Type B pancreatic cell (in vitro differentiated cells): ENCODE results near the gene SETD1A. TPM values are rescaled to one million over a fixed set of nuclear protein-coding genes. Genes with fewer than 3 reads are reported as not detected.
A peak's percentile ranks its signal among the peaks of the same experiment; 100 is the strongest.

ENCODE experiments used
- DNase-seq: peaks from one replicate; pipeline ENCODE4 v3.0.0; 2021; ENCODE audit warnings: mixed read lengths; ENCODE audit not compliant: unreplicated experiment; ENCODE audit errors: extremely low spot score
- H3K27ac Mint-ChIP-seq: 2 replicates; pipeline ENCODE4 v1.8.0; 2021; ENCODE audit warnings: mild to moderate bottlenecking, mixed read lengths
- H3K27me3 Mint-ChIP-seq: 2 replicates; pipeline ENCODE4 v1.8.0; 2021; ENCODE audit warnings: mixed read lengths
- H3K36me3 Mint-ChIP-seq: 2 replicates; pipeline ENCODE4 v1.8.0; 2021; ENCODE audit warnings: mixed read lengths
- H3K4me1 Mint-ChIP-seq: one replicate; pipeline ENCODE4 v1.8.0; 2021; ENCODE audit warnings: mixed read lengths; ENCODE audit not compliant: unreplicated experiment
- H3K4me3 Mint-ChIP-seq: 2 replicates; pipeline ENCODE4 v1.8.0; 2021; ENCODE audit warnings: mild to moderate bottlenecking, mixed read lengths
- H3K9me3 Mint-ChIP-seq: 2 replicates; pipeline ENCODE4 v1.8.0; 2021; ENCODE audit warnings: mixed read lengths
- total RNA-seq: library from RNA; stranded (reverse); gene quantifications from 2 replicates; pipeline ENCODE4 v1.2.1, GENCODE V29; 2021; ENCODE audit warnings: low replicate concordance
- TF ChIP-seq, protein P1 (sequence below): fragments of 200-600 bp; sonication (generic); conservative IDR thresholded peaks from 2 replicates; pipeline ENCODE4 v1.5.0; 2021; ENCODE audit warnings: antibody characterized with exemption, mild to moderate bottlenecking

Gene SETD1A
- total RNA-seq, 1 donor from 2014 or later: 25.0 TPM

DNA sequence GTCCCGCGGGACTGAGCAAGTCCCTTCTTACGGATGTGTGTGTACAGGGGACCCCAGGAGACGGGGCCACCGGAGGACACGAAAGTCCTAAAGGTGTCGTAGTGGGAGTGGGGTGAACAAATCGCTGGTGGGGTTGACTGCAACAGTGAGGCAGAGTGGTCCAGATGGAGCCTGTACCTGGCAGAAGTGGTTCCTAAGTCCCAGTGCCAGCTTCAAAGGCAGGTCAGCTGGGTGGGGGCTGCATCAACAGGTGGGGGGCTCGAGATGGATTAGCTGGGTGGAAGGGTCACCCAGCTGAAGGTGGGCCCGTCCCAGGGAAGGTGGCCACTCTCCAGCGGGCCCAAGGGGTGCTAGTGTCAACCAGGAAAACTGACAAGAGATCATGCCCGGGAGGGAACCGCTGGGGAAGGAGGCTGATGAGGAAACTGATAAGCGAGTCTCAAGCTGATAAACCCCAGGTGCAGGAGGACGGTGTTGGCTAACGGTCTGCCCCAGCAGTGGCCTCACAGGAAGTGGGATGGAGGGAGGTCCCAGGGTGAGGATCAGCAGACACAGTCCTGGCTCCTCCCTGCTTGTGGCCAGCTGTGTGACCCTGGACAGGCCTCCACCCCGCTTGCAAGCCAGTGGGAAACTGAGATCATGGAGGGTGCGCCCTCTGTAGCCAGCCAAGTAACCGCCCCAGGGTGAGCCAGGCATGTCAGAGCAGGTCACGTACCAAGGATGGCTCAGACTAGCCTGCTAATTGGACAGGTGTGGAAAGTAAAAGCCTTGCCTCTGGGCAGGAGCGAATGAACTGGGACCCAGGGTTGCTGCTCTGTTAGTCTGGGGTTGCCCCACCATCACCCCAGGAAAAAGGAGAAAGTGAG lies 7.7 kb upstream of the SETD1A start:
- Mint-ChIP-seq H3K27me3 (no peaks in the 10 kb centered on the region), H3K4me3 (peak overlapping the region; percentile 88), H3K9me3 (no peaks in the 10 kb centered on the region), H3K36me3 (peaks cover 3% of the 10 kb centered on the region), H3K27ac (peak overlapping the region; percentile 73), H3K4me1 (peaks cover 19% of the 10 kb centered on the region)
- no peak for DNase-seq
- TF ChIP-seq, protein P1, sequence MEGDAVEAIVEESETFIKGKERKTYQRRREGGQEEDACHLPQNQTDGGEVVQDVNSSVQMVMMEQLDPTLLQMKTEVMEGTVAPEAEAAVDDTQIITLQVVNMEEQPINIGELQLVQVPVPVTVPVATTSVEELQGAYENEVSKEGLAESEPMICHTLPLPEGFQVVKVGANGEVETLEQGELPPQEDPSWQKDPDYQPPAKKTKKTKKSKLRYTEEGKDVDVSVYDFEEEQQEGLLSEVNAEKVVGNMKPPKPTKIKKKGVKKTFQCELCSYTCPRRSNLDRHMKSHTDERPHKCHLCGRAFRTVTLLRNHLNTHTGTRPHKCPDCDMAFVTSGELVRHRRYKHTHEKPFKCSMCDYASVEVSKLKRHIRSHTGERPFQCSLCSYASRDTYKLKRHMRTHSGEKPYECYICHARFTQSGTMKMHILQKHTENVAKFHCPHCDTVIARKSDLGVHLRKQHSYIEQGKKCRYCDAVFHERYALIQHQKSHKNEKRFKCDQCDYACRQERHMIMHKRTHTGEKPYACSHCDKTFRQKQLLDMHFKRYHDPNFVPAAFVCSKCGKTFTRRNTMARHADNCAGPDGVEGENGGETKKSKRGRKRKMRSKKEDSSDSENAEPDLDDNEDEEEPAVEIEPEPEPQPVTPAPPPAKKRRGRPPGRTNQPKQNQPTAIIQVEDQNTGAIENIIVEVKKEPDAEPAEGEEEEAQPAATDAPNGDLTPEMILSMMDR: no peak

DNA sequence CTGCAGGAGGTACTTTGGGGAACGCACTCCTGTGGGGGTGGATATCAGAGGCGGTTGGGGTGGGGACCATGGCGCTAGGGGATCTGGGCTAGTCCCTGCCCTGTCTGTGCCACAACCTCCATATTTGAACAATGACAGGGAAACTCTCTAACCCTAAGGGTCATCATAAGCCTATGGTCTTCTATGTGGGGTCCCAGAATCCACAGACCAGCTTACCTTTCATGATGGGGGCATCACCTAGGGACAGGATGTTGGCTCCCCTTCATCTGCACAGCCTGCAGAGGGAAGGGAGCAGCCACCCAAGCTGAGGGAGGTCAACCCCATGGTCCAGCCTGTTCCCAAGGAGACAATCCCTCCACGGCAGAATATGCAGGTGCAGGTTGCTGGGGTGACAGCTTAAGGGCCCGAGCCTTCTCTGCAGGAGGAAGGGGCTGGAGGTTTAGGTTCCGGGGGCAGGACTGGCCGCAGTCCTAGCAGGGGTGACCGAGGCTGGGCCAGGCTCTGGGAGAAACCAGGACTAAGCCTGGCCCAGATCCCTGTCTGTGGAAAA lies 7.0 kb upstream of the SETD1A start:
- Mint-ChIP-seq H3K9me3 (no peaks in the 10 kb centered on the region), H3K27me3 (no peaks in the 10 kb centered on the region), H3K4me3 (peak overlapping the region; percentile 88), H3K27ac (no peak overlapping the region), H3K4me1 (peaks cover 19% of the 10 kb centered on the region), H3K36me3 (peaks cover 3% of the 10 kb centered on the region)
- DNase-seq: no peak
- TF ChIP-seq, protein P1: no peak

DNA sequence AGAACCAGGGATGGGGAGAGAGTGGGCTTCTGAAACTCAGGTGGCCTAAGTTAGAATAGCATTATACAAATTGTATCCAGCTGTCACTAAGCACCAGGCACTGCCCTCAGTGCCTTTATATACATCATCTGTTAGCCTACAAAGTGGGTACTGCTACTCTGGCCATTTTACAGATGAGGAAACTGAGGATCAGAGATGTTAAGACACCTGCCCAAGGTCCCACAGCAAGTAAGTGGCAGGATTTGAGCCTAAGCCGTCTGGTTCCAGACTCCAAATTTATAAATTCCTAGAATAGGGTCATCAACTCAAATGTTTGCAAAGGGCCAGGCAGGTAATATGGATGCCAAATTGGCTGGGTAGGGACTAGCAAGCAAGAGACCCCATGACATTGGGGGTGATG lies 6.4 kb upstream of the SETD1A start:
- H3K27me3 Mint-ChIP-seq: no peaks in the 10 kb centered on the region
- TF ChIP-seq, protein P1: no peak
- no peak overlapping the region for H3K27ac Mint-ChIP-seq
- no peak for DNase-seq
- no peaks in the 10 kb centered on the region for H3K9me3 Mint-ChIP-seq
- H3K4me3 Mint-ChIP-seq: no peak overlapping the region
- peaks cover 19% of the 10 kb centered on the region for H3K4me1 Mint-ChIP-seq
- H3K36me3 Mint-ChIP-seq: no peaks in the 10 kb centered on the region

DNA sequence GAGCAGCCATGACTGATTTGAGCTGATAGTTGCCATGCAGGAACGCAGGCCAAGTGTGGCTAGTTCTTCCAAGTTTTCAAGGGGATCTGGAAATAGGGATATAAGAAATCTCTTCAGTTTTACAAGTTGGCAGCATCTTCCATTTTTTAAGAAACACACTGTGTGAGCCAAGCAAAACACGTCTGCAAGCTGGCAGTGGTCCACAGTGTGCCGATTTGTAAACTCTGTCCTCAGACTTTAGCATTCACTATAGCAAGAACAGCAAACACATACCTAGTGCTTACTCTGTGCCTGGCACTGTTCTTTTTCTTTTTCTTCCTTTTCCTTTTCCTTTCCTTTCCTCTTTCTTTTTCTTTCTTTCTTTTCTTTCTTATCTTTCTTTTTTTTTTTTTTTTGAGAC lies 5.8 kb upstream of the SETD1A start:
- no peak for DNase-seq
- Mint-ChIP-seq H3K27me3 (no peaks in the 10 kb centered on the region), H3K27ac (no peak overlapping the region), H3K36me3 (no peaks in the 10 kb centered on the region), H3K4me1 (peaks cover 19% of the 10 kb centered on the region), H3K9me3 (no peaks in the 10 kb centered on the region), H3K4me3 (peak overlapping the region; percentile 68)
- TF ChIP-seq, protein P1: no peak

DNA sequence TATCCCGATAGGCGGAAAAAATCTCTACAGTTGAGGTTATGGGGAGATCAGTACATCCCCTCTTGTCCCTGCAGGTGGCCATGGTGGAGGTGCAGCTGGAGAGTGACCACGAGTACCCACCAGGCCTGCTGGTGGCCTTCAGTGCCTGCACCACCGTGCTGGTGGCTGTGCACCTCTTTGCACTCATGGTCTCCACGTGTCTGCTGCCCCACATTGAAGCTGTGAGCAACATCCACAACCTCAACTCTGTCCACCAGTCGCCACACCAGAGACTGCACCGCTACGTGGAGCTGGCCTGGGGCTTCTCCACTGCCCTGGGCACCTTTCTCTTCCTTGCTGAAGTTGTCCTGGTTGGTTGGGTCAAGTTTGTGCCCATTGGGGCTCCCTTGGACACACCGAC lies 4.4 kb upstream of the SETD1A start:
- TF ChIP-seq, protein P1: no peak
- Mint-ChIP-seq H3K9me3 (no peaks in the 10 kb centered on the region), H3K4me1 (peaks cover 16% of the 10 kb centered on the region), H3K36me3 (no peaks in the 10 kb centered on the region), H3K27me3 (no peaks in the 10 kb centered on the region), H3K4me3 (no peak overlapping the region), H3K27ac (no peak overlapping the region)
- no peak for DNase-seq
